H9 (cell line): ENCODE results near the gene BIRC7. TPM values are rescaled to one million over a fixed set of nuclear protein-coding genes. Genes with fewer than 3 reads are reported as not detected.
A peak's percentile ranks its signal among the peaks of the same experiment; 100 is the strongest.

Experiments
- DNase-seq: peaks from one replicate; pipeline ENCODE4 v3.0.0-alpha.2; 2017
- H2AFZ ChIP-seq: one replicate; pipeline ENCODE4 v1.6.1; 2013; ENCODE audit warnings: mild to moderate bottlenecking, low read length, control low read depth, moderate library complexity
- H2AK5ac ChIP-seq: 2 replicates; pipeline ENCODE4 v1.6.1; 2013; ENCODE audit warnings: low read length, control low read depth, mixed read lengths; ENCODE audit not compliant: insufficient read length
- H2BK120ac ChIP-seq: one replicate; pipeline ENCODE4 v1.6.1; 2013; ENCODE audit warnings: low read depth, mild to moderate bottlenecking, low read length, control low read depth, inconsistent platforms; ENCODE audit not compliant: poor library complexity, severe bottlenecking
- H2BK12ac ChIP-seq: 2 replicates; pipeline ENCODE4 v1.6.1; 2013; ENCODE audit warnings: low read length, control low read depth, mixed read lengths, low read depth; ENCODE audit not compliant: insufficient read length
- H2BK15ac ChIP-seq: 2 replicates; pipeline ENCODE4 v1.6.1; 2013; ENCODE audit warnings: low read depth, low read length, control low read depth
- H2BK20ac ChIP-seq: one replicate; pipeline ENCODE4 v1.6.1; 2013; ENCODE audit warnings: low read depth, mild to moderate bottlenecking, low read length, control low read depth, inconsistent platforms; ENCODE audit not compliant: poor library complexity, severe bottlenecking
- H2BK5ac ChIP-seq: 2 replicates; pipeline ENCODE4 v1.6.1; 2013; ENCODE audit warnings: low read length, control low read depth, mixed read lengths; ENCODE audit not compliant: insufficient read length
- H3K14ac ChIP-seq: 2 replicates; pipeline ENCODE4 v1.6.1; 2013; ENCODE audit warnings: low read length, control low read depth; ENCODE audit not compliant: insufficient read depth
- H3K18ac ChIP-seq: 2 replicates; pipeline ENCODE4 v1.6.1; 2013; ENCODE audit warnings: low read depth, mild to moderate bottlenecking, mixed read lengths, low read length, control low read depth; ENCODE audit not compliant: insufficient read length
- H3K23ac ChIP-seq: 2 replicates; pipeline ENCODE4 v1.6.1; 2013; ENCODE audit warnings: low read length, control low read depth, mixed read lengths, low read depth; ENCODE audit not compliant: insufficient read length
- H3K23me2 ChIP-seq: 2 replicates; pipeline ENCODE4 v1.6.1; 2013; ENCODE audit warnings: low read depth, mild to moderate bottlenecking, mixed read lengths, low read length, control low read depth; ENCODE audit not compliant: insufficient read length, poor library complexity, severe bottlenecking
- H3K27ac ChIP-seq: 2 replicates; pipeline ENCODE4 v1.5.1; 2013; ENCODE audit warnings: low read length, control low read depth, mixed read lengths, low read depth; ENCODE audit not compliant: insufficient read length
- H3K27me3 ChIP-seq: 2 replicates; pipeline ENCODE4 v1.6.1; 2013; ENCODE audit warnings: low read length, control low read depth, inconsistent platforms; ENCODE audit not compliant: insufficient read depth
- H3K4ac ChIP-seq: 2 replicates; pipeline ENCODE4 v1.6.1; 2013; ENCODE audit warnings: low read depth, mild to moderate bottlenecking, control low read depth, inconsistent platforms, low read length, moderate library complexity
- H3K4me1 ChIP-seq: 2 replicates; pipeline ENCODE4 v1.6.1; 2013; ENCODE audit warnings: low read length, control low read depth, inconsistent platforms; ENCODE audit not compliant: insufficient read depth
- H3K4me2 ChIP-seq: 2 replicates; pipeline ENCODE4 v1.6.1; 2013; ENCODE audit warnings: low read length, control low read depth, mixed read lengths; ENCODE audit not compliant: insufficient read length, insufficient read depth
- H3K56ac ChIP-seq: 2 replicates; pipeline ENCODE4 v1.6.1; 2013; ENCODE audit warnings: low read depth, mild to moderate bottlenecking, mixed read lengths, low read length, control low read depth; ENCODE audit not compliant: insufficient read length
- H3K79me1 ChIP-seq: 2 replicates; pipeline ENCODE4 v1.6.1; 2013; ENCODE audit warnings: low read depth, mild to moderate bottlenecking, moderate library complexity, low read length, control low read depth, inconsistent platforms; ENCODE audit not compliant: insufficient read depth, poor library complexity, severe bottlenecking
- H3K79me2 ChIP-seq: 2 replicates; pipeline ENCODE4 v1.6.1; 2013; ENCODE audit warnings: low read length, control low read depth, inconsistent platforms; ENCODE audit not compliant: insufficient read depth
- H3K9ac ChIP-seq: 2 replicates; pipeline ENCODE4 v1.6.1; 2013; ENCODE audit warnings: low read length, control low read depth, mixed read lengths; ENCODE audit not compliant: insufficient read length; ENCODE audit errors: extremely low read depth
- H3K9me3 ChIP-seq: one replicate; pipeline ENCODE4 v1.6.1; 2013; ENCODE audit warnings: low read depth, low read length, inconsistent platforms; ENCODE audit not compliant: control insufficient read depth
- H3T11ph ChIP-seq: one replicate; pipeline ENCODE4 v1.6.1; 2013; ENCODE audit warnings: mild to moderate bottlenecking, low read length, control low read depth, inconsistent platforms
- H4K20me1 ChIP-seq: one replicate; pipeline ENCODE4 v1.6.1; 2013; ENCODE audit not compliant: control insufficient read depth, insufficient read length, insufficient read depth
- H4K5ac ChIP-seq: 2 replicates; pipeline ENCODE4 v1.6.1; 2013; ENCODE audit warnings: low read depth, mild to moderate bottlenecking, mixed read lengths, low read length, control low read depth; ENCODE audit not compliant: insufficient read length
- H4K8ac ChIP-seq: replicated peaks from 2 replicates; pipeline ENCODE4 v1.6.1; 2013; ENCODE audit warnings: low read length, control low read depth, mixed read lengths, low read depth; ENCODE audit not compliant: insufficient read length
- H4K91ac ChIP-seq: 2 replicates; pipeline ENCODE4 v1.6.1; 2013; ENCODE audit warnings: low read depth, mild to moderate bottlenecking, moderate library complexity, mixed read lengths, low read length, control low read depth; ENCODE audit not compliant: insufficient read length
- H3K27ac Mint-ChIP-seq, 3 experiments: 2 replicates in 2 of 3; 3 replicates in 1 of 3; pipeline ENCODE4 v1.8.0; 2020 to 2021; ENCODE audit warnings: mixed read lengths in 3 of 3, mild to moderate bottlenecking in 1 of 3, moderate library complexity in 1 of 3
- H3K27me3 Mint-ChIP-seq: 2 replicates; pipeline ENCODE4 v1.8.0; 2021; ENCODE audit warnings: low read depth, mild to moderate bottlenecking, moderate library complexity, mixed read lengths
- H3K36me3 Mint-ChIP-seq, 3 experiments: 2 replicates in 2 of 3; 3 replicates in 1 of 3; pipeline ENCODE4 v1.8.0; 2020 to 2021; ENCODE audit warnings: low read depth in 3 of 3, mixed read lengths in 3 of 3; ENCODE audit not compliant: insufficient read depth in 1 of 3
- H3K4me1 Mint-ChIP-seq, 2 experiments: 2 replicates each; pipeline ENCODE4 v1.8.0; 2020; ENCODE audit warnings: mixed read lengths in 2 of 2
- H3K4me3 Mint-ChIP-seq, 2 experiments: 2 replicates in 1 of 2; 3 replicates in 1 of 2; pipeline ENCODE4 v1.8.0; 2020 to 2021; ENCODE audit warnings: mild to moderate bottlenecking in 2 of 2, mixed read lengths in 2 of 2, moderate library complexity in 1 of 2
- H3K9me3 Mint-ChIP-seq, 2 experiments: 2 replicates in 1 of 2; 3 replicates in 1 of 2; pipeline ENCODE4 v1.8.0; 2020; ENCODE audit warnings: mild to moderate bottlenecking in 2 of 2, mixed read lengths in 2 of 2, moderate library complexity in 1 of 2
- WGBS: extraction: QIAGEN DNeasy Blood & Tissue Kit; methylation state at CpG from one replicate; pipeline ENCODE4 v1.1.7; 2013; ENCODE audit warnings: missing lambda C conversion rate, low lambda C conversion rate, mixed read lengths; ENCODE audit not compliant: insufficient read length; ENCODE audit errors: extremely low coverage; 5-methylcytosine and 5-hydroxymethylcytosine counted together
- total RNA-seq: library from RNA; stranded (reverse); gene quantifications from 2 replicates; pipeline ENCODE4 v1.2.1, GENCODE V29; 2021
- TF ChIP-seq, protein P1 (sequence below): fragments of 200-600 bp; sonication (generic); conservative IDR thresholded peaks from 3 replicates; pipeline ENCODE4 v1.8.0; 2021; ENCODE audit warnings: antibody characterized with exemption, mild to moderate bottlenecking

BIRC7 gene
- total RNA-seq, 1 experiment from 2014 or later, result not detected

GRCh38 chr20:63218701-63219446, 16.8 kb upstream of the BIRC7 start:
- Histone ChIP-seq H2AFZ (no peak overlapping the region), H3K4ac (no peak overlapping the region), H2BK15ac (no peak overlapping the region), H2BK12ac (no peak overlapping the region), H3K9ac (no peak overlapping the region), H3K18ac (no peak overlapping the region), H2AK5ac (no peak overlapping the region), H3K79me1 (no peaks in the 10 kb centered on the region), H4K20me1 (peaks cover 3% of the 10 kb centered on the region), H3K27me3 (no peaks in the 10 kb centered on the region), H3T11ph (no peak overlapping the region), H4K91ac (no peak overlapping the region), H3K23me2 (peaks cover 9% of the 10 kb centered on the region), H2BK120ac (no peak overlapping the region), H3K4me1 (no peaks in the 10 kb centered on the region), H3K4me2 (no peak overlapping the region), H3K9me3 (no peaks in the 10 kb centered on the region), H3K56ac (no peak overlapping the region), H2BK5ac (no peak overlapping the region), H3K23ac (no peak overlapping the region), H3K27ac (no peak overlapping the region), H3K14ac (no peak overlapping the region), H3K79me2 (peaks cover 9% of the 10 kb centered on the region; the same call in 1 of the 2 replicates), H4K5ac (no peak overlapping the region), H4K8ac (no peak overlapping the region), H2BK20ac (no peak overlapping the region)
- Mint-ChIP-seq H3K36me3 (peaks cover 13 to 15% (median 14%) of the 10 kb centered on the region in 3 experiments; a peak in 6 of 7 replicates), H3K27me3 (peaks cover 32% of the 10 kb centered on the region), H3K9me3 (peaks cover 0 to 1% of the 10 kb centered on the region in 2 experiments; a peak in 1 of 5 replicates), H3K4me1 (peaks cover 20 to 37% of the 10 kb centered on the region in 2 experiments), H3K27ac (peak overlapping the region in 1 of 3 experiments; percentile 72; a peak in 1 of 7 replicates), H3K4me3 (no peak overlapping the region)
- WGBS, result no CpG with 5 or more reads among the region's 13 CpGs
- DNase-seq, result no peak
- TF ChIP-seq, protein P1, sequence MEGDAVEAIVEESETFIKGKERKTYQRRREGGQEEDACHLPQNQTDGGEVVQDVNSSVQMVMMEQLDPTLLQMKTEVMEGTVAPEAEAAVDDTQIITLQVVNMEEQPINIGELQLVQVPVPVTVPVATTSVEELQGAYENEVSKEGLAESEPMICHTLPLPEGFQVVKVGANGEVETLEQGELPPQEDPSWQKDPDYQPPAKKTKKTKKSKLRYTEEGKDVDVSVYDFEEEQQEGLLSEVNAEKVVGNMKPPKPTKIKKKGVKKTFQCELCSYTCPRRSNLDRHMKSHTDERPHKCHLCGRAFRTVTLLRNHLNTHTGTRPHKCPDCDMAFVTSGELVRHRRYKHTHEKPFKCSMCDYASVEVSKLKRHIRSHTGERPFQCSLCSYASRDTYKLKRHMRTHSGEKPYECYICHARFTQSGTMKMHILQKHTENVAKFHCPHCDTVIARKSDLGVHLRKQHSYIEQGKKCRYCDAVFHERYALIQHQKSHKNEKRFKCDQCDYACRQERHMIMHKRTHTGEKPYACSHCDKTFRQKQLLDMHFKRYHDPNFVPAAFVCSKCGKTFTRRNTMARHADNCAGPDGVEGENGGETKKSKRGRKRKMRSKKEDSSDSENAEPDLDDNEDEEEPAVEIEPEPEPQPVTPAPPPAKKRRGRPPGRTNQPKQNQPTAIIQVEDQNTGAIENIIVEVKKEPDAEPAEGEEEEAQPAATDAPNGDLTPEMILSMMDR, result no peak
